HG02610 (cell line): ENCODE measurements around the gene DEUP1.

ENCODE experiments used
- ATAC-seq: cut with Tn5 transposase; IDR thresholded peaks from one replicate; pipeline ENCODE4 v1.9.1; 2021; ENCODE audit warnings: mild to moderate bottlenecking, moderate library complexity; ENCODE audit not compliant: unreplicated experiment

The DEUP1 gene

GRCh38 chr11:93476796-93477195, 146.3 kb downstream of the DEUP1 start:
- ATAC-seq = no peak

GRCh38 chr11:93477684-93478234, 147.2 kb downstream of the DEUP1 start:
- ATAC-seq = no peak

GRCh38 chr11:93478841-93479240, 148.3 kb downstream of the DEUP1 start:
- no peak for ATAC-seq

GRCh38 chr11:93480256-93480655, 149.7 kb downstream of the DEUP1 start:
- no peak for ATAC-seq

- ATAC-seq = no peak
Observed at GRCh38 chr11:93480756-93481155, 150.2 kb downstream of the DEUP1 start.

- ATAC-seq = no peak
Observed at GRCh38 chr11:93481279-93481678, 150.7 kb downstream of the DEUP1 start.

- ATAC-seq = no peak
Observed at GRCh38 chr11:93481696-93482095, 151.2 kb downstream of the DEUP1 start.

GRCh38 chr11:93482556-93482955, 152.0 kb downstream of the DEUP1 start:
- no peak for ATAC-seq

GRCh38 chr11:93484716-93485115, 154.2 kb downstream of the DEUP1 start:
- ATAC-seq = no peak

GRCh38 chr11:93485983-93486382, 155.4 kb downstream of the DEUP1 start:
- ATAC-seq = no peak

- no peak for ATAC-seq
Observed at GRCh38 chr11:93487032-93487483, 156.5 kb downstream of the DEUP1 start.
